Measurements from ENCODE around the gene LYPD6B.

The LYPD6B gene

DNA sequence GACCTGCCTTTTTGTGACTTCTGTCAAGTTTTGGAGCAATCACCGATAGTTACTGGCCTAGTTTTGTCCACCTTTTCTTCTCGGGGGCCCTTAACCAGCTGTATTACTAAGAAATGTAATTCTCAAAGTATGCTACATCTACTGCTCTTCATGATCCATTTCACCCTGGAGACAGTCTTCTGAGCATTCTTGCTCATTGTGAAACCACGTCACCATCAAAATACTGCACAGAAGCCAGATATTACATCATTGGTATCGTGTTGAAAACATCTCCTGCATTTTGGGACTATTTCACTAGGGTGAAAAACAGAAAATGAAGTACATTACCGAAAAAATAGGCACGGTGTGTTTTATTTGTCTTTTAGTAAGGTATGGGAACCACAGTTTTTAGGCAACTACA is 11.7 kb downstream of the LYPD6B start:
- Histone ChIP-seq H3K9me3 (ENCODE audit: low read length) (peaks cover 2% of the 10 kb centered on the region; the same call in 1 of the 2 replicates), H3K4me1 (ENCODE audit: insufficient read depth, low read length, severe bottlenecking) (no peaks in the 10 kb centered on the region), H3K27me3 (ENCODE audit: insufficient read depth, low read length) (no peaks in the 10 kb centered on the region), H3K9ac (ENCODE audit: low read length) (no peak overlapping the region), H3K27ac (ENCODE audit: low read depth, low read length, poor library complexity, severe bottlenecking) (no peak overlapping the region), H3F3A (ENCODE audit: insufficient read depth, low read length) (no peaks in the 10 kb centered on the region), H3K4me3 (ENCODE audit: low read depth, low read length, poor library complexity, severe bottlenecking) (no peak overlapping the region), H3K36me3 (ENCODE audit: insufficient read depth, low read length) (no peaks in the 10 kb centered on the region), H2AFZ (ENCODE audit: low read length) (no peak overlapping the region), H3K4me2 (ENCODE audit: low read length) (no peak overlapping the region), H3K79me2 (ENCODE audit: insufficient read depth, low read length) (no peaks in the 10 kb centered on the region), H4K20me1 (ENCODE audit: insufficient read depth, low read length) (no peaks in the 10 kb centered on the region), H3K9me2 (ENCODE audit: low read depth, low read length) (no peaks in the 10 kb centered on the region)
- TF ChIP-seq EZH2 (IDR thresholded peaks at IDR 0.05; ENCODE audit: borderline replicate concordance, low read length), result no peak
- TF ChIP-seq, protein P1, sequence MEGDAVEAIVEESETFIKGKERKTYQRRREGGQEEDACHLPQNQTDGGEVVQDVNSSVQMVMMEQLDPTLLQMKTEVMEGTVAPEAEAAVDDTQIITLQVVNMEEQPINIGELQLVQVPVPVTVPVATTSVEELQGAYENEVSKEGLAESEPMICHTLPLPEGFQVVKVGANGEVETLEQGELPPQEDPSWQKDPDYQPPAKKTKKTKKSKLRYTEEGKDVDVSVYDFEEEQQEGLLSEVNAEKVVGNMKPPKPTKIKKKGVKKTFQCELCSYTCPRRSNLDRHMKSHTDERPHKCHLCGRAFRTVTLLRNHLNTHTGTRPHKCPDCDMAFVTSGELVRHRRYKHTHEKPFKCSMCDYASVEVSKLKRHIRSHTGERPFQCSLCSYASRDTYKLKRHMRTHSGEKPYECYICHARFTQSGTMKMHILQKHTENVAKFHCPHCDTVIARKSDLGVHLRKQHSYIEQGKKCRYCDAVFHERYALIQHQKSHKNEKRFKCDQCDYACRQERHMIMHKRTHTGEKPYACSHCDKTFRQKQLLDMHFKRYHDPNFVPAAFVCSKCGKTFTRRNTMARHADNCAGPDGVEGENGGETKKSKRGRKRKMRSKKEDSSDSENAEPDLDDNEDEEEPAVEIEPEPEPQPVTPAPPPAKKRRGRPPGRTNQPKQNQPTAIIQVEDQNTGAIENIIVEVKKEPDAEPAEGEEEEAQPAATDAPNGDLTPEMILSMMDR (IDR thresholded peaks at IDR 0.05; ENCODE audit: low read length), result no peak

DNA sequence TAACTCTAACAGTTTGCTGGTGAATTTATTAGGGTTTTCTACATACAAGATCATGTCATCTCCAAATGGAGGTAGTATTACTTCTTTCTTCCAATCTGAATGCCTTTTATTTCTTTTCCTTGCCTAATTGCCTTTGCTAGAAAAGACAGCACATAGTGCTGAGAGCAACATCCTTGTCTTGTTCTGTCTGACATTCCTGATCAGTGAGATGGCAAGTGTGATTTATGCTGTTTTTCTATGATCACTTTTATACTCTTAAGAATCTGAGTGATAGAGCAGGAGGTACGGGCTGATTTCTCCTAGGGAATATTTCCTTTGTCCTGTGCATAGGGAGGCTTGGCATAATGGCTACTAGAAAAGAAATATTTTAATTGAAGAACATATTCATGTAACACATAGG is 17.3 kb downstream of the LYPD6B start:
- Histone ChIP-seq H3K79me2 (ENCODE audit: insufficient read depth, low read length) (no peaks in the 10 kb centered on the region), H3F3A (ENCODE audit: insufficient read depth, low read length) (no peaks in the 10 kb centered on the region), H4K20me1 (ENCODE audit: insufficient read depth, low read length) (no peaks in the 10 kb centered on the region), H3K27ac (ENCODE audit: low read depth, low read length, poor library complexity, severe bottlenecking) (no peak overlapping the region), H3K36me3 (ENCODE audit: insufficient read depth, low read length) (no peaks in the 10 kb centered on the region), H3K9ac (ENCODE audit: low read length) (no peak overlapping the region), H3K4me1 (ENCODE audit: insufficient read depth, low read length, severe bottlenecking) (no peaks in the 10 kb centered on the region), H3K4me2 (ENCODE audit: low read length) (no peak overlapping the region), H2AFZ (ENCODE audit: low read length) (no peak overlapping the region), H3K9me2 (ENCODE audit: low read depth, low read length) (no peaks in the 10 kb centered on the region), H3K27me3 (ENCODE audit: insufficient read depth, low read length) (no peaks in the 10 kb centered on the region), H3K9me3 (ENCODE audit: low read length) (no peaks in the 10 kb centered on the region), H3K4me3 (ENCODE audit: low read depth, low read length, poor library complexity, severe bottlenecking) (no peak overlapping the region)
- TF ChIP-seq, protein P1 (IDR thresholded peaks at IDR 0.05; ENCODE audit: low read length), result no peak
- no peak for TF ChIP-seq EZH2 (IDR thresholded peaks at IDR 0.05; ENCODE audit: borderline replicate concordance, low read length)

DNA sequence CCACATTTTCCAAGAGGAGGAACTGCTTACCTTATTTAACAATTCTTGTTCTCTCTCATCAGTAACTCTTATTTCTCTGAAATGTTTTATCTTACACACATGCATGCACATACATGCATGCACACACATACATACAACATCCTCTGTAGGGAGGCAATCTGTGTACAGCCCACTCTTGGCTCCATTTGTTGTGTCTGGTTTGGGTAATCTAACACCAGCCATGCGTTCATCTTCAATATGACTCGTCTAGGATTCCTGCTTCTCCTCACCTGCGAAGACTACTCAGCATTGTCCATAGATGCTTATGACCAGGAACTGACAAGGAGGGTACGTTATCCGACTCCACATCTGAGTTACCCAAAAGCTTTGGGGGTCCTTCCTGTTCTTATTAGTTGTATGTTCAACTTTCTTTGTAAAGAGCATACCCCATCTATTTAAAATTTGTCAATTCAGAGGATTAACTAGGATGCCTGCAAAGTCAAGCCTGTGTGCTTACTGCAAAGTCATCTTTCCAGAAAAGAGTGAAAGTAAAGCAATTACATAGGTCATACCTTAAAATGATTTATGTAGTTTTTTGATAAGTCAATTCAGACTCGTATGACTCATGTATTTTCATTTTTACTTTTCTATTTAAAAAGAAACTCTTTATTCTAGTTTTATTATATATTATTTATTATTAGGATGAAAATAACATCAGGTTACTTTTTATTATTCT is 18.2 kb downstream of the LYPD6B start:
- Histone ChIP-seq H4K20me1 (ENCODE audit: insufficient read depth, low read length) (no peaks in the 10 kb centered on the region), H3K9me3 (ENCODE audit: low read length) (no peaks in the 10 kb centered on the region), H3K4me3 (ENCODE audit: low read depth, low read length, poor library complexity, severe bottlenecking) (no peak overlapping the region)

More for the DNA sequence above, 18.2 kb downstream of the LYPD6B start:
- Histone ChIP-seq H3K79me2 (ENCODE audit: insufficient read depth, low read length) (no peaks in the 10 kb centered on the region), H3K27ac (ENCODE audit: low read depth, low read length, poor library complexity, severe bottlenecking) (no peak overlapping the region), H3K4me1 (ENCODE audit: insufficient read depth, low read length, severe bottlenecking) (no peaks in the 10 kb centered on the region), H3F3A (ENCODE audit: insufficient read depth, low read length) (no peaks in the 10 kb centered on the region), H3K9me2 (ENCODE audit: low read depth, low read length) (no peaks in the 10 kb centered on the region), H3K27me3 (ENCODE audit: insufficient read depth, low read length) (no peaks in the 10 kb centered on the region), H3K36me3 (ENCODE audit: insufficient read depth, low read length) (no peaks in the 10 kb centered on the region), H3K4me2 (ENCODE audit: low read length) (no peak overlapping the region), H3K9ac (ENCODE audit: low read length) (no peak overlapping the region), H2AFZ (ENCODE audit: low read length) (no peak overlapping the region)
- TF ChIP-seq EZH2 (IDR thresholded peaks at IDR 0.05; ENCODE audit: borderline replicate concordance, low read length), result no peak
- TF ChIP-seq, protein P1 (IDR thresholded peaks at IDR 0.05; ENCODE audit: low read length), result no peak

Measured in OCI-LY1 (cell line).